Astrocyte of the spinal cord (primary cell): Measurements from ENCODE around the gene RAB11FIP4.

Experiments
- DNase-seq: peaks from one replicate; pipeline ENCODE4 v3.0.0; 2011; ENCODE audit warnings: low read depth, low spot score
- H3K4me3 ChIP-seq: 2 replicates; pipeline ENCODE4 v1.5.1; 2011; ENCODE audit warnings: low read depth, mild to moderate bottlenecking, low read length, moderate library complexity
- in situ Hi-C: cut with HindIII; loops from 2 replicates; pipeline ENCODE4 v1.10.0; 2017; ENCODE audit warnings: low sequenced_read_pairs
- TF ChIP-seq, protein P1 (sequence below): IDR thresholded peaks from 2 replicates; pipeline ENCODE4 v1.5.1; 2012; ENCODE audit warnings: low read depth, mild to moderate bottlenecking, low read length, inconsistent platforms

The RAB11FIP4 gene

DNA sequence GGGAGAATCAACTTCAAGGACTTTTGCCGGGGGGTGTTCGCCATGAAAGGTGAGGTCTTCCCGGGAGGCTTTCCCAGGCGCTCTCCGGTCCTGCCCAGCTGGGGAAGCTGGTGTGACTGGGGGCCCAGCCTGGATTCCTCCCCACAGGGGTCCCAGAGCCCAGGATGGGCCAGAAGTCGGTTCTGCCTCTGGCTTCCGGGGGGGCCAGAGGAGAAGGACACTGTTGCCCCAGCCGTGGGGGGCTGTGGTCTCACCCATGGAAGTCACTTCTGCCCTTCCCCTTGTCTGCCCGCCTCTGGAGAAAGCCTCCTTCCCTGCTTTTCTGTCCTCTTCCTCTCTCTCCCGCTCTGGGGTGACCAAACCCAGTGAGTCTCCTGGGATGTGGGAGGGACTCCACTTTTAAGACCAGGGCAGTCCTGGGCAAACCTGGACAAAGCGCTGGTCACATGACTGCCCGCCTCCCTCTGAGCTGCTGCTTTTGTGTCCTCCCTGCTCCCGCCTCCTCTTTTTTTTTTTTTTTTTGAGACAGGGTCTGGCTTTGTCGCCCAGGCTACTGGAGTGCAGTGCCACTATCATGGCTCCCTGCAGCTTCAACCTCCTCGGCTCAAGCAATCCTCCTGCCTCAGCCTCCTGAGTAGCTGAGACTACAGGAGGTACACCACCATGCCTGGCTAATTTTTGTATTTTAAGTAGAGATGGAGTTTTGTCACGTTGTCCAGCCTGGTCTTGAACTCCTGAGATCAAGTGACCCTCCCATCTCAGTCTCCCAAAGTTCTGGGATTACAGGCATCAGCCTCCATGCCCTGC is 40.6 kb downstream of the RAB11FIP4 start:
- DNase-seq = no peak
- H3K4me3 ChIP-seq = no peak overlapping the region
- TF ChIP-seq, protein P1, sequence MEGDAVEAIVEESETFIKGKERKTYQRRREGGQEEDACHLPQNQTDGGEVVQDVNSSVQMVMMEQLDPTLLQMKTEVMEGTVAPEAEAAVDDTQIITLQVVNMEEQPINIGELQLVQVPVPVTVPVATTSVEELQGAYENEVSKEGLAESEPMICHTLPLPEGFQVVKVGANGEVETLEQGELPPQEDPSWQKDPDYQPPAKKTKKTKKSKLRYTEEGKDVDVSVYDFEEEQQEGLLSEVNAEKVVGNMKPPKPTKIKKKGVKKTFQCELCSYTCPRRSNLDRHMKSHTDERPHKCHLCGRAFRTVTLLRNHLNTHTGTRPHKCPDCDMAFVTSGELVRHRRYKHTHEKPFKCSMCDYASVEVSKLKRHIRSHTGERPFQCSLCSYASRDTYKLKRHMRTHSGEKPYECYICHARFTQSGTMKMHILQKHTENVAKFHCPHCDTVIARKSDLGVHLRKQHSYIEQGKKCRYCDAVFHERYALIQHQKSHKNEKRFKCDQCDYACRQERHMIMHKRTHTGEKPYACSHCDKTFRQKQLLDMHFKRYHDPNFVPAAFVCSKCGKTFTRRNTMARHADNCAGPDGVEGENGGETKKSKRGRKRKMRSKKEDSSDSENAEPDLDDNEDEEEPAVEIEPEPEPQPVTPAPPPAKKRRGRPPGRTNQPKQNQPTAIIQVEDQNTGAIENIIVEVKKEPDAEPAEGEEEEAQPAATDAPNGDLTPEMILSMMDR = no peak
- in situ Hi-C loops = no loop called here

DNA sequence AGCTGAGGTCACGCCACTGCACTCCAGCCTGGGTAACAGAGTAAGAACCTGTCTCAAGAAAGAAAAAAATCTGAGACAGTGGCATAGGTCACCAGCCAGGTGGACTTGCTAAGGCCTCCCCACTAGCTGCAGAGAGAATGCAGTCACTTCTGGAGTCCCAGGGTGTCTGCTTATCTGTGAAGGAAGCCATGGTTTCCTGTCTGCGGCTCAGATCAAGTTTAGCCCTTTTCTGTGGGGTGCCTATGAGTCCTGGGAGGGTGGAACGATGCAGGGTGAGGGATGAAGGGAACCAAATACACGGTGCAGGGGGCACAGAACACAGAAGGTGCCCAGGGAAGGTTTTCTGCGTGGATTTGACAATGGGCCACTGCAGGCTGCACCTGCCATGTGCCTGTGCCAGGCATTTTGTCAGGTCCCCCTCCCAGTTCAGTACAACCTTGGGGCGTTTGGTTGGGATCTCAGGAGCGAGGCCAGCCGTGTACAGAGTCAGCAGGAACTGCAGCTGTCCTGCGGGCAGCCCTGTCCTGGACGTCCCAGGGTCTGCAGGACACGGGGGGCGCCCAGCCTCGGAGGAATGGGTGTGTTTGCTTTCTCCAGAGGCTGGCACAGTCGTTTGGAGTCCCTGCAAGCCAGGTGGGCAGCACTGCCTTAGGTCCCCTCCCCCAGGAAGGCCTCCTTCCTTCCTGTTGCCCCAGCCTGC is 41.8 kb downstream of the RAB11FIP4 start:
- H3K4me3 ChIP-seq = no peak overlapping the region
- TF ChIP-seq, protein P1 = no peak
- in situ Hi-C loops = no loop called here
- no peak for DNase-seq

DNA sequence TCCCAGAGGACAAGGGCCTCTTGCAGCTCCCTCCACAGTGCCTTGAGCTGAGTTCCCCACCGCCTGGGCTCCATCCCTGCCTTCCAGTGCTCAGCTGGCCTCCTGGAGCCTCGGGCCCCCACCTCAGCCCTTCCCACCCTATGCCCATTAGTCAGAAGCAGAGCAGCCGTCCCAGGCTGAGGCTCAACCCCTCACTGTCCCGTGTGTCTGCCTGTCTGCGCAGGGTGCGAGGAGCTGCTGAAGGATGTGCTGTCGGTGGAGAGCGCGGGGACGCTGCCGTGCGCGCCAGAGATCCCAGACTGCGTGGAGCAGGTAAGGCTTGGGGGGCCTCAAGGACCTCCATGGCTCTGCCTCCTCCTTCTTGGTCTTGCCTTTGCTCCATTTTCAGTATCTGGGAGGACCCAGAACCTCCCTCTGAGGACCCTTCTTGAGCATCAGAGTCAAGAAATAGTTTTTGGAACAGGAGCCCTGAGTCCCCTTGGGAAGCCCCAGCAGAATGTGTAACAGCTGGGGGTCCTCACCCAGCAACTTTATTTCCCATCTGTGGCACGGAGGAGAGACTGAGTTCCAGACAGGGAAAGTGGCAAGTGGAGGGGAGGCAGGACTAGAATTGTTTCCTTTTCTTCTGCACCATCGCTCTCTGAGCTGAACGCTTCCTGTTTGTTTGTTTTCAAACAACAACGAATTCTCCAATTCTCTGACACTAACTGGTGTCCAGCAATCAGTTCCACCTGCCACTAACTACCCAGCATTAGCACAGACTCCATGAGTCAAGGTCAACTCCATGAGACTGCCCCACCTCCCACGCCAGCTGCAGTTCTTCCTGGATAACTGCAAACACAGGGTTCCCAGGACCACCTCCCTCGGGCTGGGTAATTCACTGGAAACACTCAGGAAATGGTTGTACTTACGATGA is 42.6 kb downstream of the RAB11FIP4 start:
- no peak overlapping the region for H3K4me3 ChIP-seq

DNA sequence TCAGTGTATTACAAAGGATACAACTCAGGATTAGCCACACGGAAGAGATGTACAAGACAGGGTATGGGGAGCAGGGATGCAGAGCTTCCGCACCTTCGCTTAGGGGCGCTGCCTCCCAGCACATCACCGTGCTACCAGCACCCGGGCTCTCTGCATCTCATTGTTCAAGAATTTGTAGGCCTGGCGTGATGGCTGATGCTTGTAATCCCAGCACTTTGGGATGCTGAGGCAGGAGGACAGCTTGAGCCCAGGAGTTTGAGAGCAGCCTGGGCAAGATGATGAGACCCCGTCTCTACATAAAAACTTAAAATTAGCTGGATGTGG is 43.2 kb downstream of the RAB11FIP4 start:
- H3K4me3 ChIP-seq = no peak overlapping the region
- in situ Hi-C loops = no loop called here
- TF ChIP-seq, protein P1 = no peak
- DNase-seq = no peak

More for the DNA sequence above, 42.6 kb downstream of the RAB11FIP4 start:
- no peak for DNase-seq
- in situ Hi-C loops = no loop called here
- TF ChIP-seq, protein P1 = no peak

DNA sequence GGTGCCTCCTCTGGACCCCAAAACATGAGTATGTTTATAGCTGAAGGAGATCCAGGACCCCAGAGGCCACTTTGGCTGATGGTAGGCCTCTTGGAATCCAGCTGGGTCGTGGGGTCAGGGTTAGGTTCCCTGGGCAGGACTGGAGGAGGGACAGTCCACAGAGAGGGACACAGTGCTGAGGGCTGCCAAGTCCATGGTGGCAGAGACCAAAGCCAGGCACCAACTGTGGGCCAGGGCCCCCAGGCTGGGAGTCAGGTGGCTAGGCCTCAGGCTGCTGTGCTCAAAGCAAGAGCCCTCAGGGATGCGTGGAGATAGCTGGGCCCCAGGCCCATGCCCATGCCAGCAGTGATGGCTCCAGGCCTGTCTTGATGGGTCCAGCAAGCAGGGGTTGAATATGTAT is 44.1 kb downstream of the RAB11FIP4 start:
- in situ Hi-C loops = no loop called here
- TF ChIP-seq, protein P1 = no peak
- DNase-seq = no peak
- no peak overlapping the region for H3K4me3 ChIP-seq

DNA sequence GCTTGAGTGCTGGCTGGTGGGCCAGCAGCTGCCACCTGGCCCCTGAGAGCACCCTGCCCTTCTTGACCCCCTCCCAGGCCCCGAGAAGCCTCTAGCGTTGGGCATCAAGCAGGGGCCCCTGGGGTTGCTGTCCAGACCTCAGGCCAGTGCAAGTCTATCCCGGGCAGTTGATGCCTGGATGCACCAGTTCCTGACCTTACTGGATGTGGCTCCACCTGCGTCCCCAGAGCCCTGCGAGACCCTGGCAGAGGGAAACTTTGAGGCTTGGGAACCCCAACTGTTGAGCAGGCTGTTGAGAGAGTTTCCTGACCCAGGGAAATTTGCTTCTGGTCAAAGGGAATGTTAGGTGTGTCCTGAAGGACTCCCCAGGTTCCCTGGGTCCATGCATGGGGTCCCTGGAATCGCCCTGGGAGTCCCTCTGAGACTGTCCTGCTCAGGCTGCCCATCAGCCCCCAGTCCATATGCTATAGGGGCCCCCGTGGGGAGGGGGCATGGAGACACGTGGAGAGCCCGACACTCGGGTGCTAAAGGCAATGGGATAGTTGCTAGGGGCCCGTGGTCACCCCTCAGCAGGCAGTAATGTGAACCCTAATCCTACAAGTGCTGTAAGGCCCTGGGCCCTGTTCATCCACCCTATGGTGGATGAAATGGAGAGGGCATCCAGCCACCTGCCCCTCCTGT is 46.4 kb downstream of the RAB11FIP4 start:
- no peak for DNase-seq
- no peak overlapping the region for H3K4me3 ChIP-seq
- TF ChIP-seq, protein P1 = no peak
- in situ Hi-C loops = no loop called here
